ENCODE data around the gene CDC7.

The CDC7 gene

GRCh38 chr1:91501971-91502671, 1.5 kb downstream of the CDC7 start:
- DNase-seq (ENCODE audit: insufficient read length, low spot score) = no peak

GRCh38 chr1:91502672-91503184, 2.1 kb downstream of the CDC7 start:
- DNase-seq (ENCODE audit: insufficient read length, low spot score) (no peak), FAIRE-seq (no peak)
- peak; percentile 24 for TF ChIP-seq CTCF (IDR thresholded peaks at IDR 0.05; ENCODE audit: insufficient read depth, missing control alignments)

More at GRCh38 chr1:91501971-91502671, 1.5 kb downstream of the CDC7 start:
- TF ChIP-seq CTCF (IDR thresholded peaks at IDR 0.05; ENCODE audit: insufficient read depth, missing control alignments) = no peak
- FAIRE-seq = no peak

- FAIRE-seq (no peak), DNase-seq (ENCODE audit: insufficient read length, low spot score) (no peak)
- no peak for TF ChIP-seq CTCF (IDR thresholded peaks at IDR 0.05; ENCODE audit: insufficient read depth, missing control alignments)
Measured at GRCh38 chr1:91503332-91503900, 2.8 kb downstream of the CDC7 start.

- FAIRE-seq = no peak
- TF ChIP-seq CTCF (IDR thresholded peaks at IDR 0.05; ENCODE audit: insufficient read depth, missing control alignments) = no peak
Measured at GRCh38 chr1:91503975-91504530, 3.4 kb downstream of the CDC7 start.

GRCh38 chr1:91505086-91505485, 4.4 kb downstream of the CDC7 start:
- FAIRE-seq (no peak), DNase-seq (ENCODE audit: insufficient read length, low spot score) (no peak)
- TF ChIP-seq CTCF (IDR thresholded peaks at IDR 0.05; ENCODE audit: insufficient read depth, missing control alignments) = no peak

More at GRCh38 chr1:91503975-91504530, 3.4 kb downstream of the CDC7 start:
- no peak for DNase-seq (ENCODE audit: insufficient read length, low spot score)

- no peak for FAIRE-seq
- no peak for DNase-seq (ENCODE audit: insufficient read length, low spot score)
- TF ChIP-seq CTCF (IDR thresholded peaks at IDR 0.05; ENCODE audit: insufficient read depth, missing control alignments) = no peak
Measured at GRCh38 chr1:91506071-91506470, 5.4 kb downstream of the CDC7 start.

- FAIRE-seq = no peak
Measured at GRCh38 chr1:91507328-91507727, 6.7 kb downstream of the CDC7 start.

More at GRCh38 chr1:91507328-91507727, 6.7 kb downstream of the CDC7 start:
- no peak for TF ChIP-seq CTCF (IDR thresholded peaks at IDR 0.05; ENCODE audit: insufficient read depth, missing control alignments)
- DNase-seq (ENCODE audit: insufficient read length, low spot score) = no peak

All from D721Med (cell line).